Muscle of back (tissue), 11 donors: ENCODE measurements around the gene ATP9A. TPM values are rescaled to one million over a fixed set of nuclear protein-coding genes. Genes with fewer than 3 reads are reported as not detected.
"Not testable (repeated sequence)": the region's sequence is repeated elsewhere in the genome, so short reads cannot be mapped to it uniquely, and the experiment has no call there.

Experiments used
- DNase-seq, 3 donors: peaks; one replicate each; pipeline versions ENCODE4 v3.0.0 to v3.0.0-alpha.2; 2013
- polyA plus RNA-seq, 10 donors: library from polyadenylated mRNA; unstranded; fragments of 120-200 nt; gene quantifications; one replicate each; pipeline ENCODE4 v1.2.1, GENCODE V29; 2013; ENCODE audit not compliant: insufficient read length in 10 of 10

ATP9A gene
- polyA plus RNA-seq, 10 donors, result 45.9 to 97.3 (median 59.9) TPM

- DNase-seq, result peak in 2 of 3 donors; percentile 15 to 56
These were observed 71.7 kb downstream of the ATP9A start for GRCh38 chr20:51696304-51697071.

- DNase-seq, result peak in 2 of 3 donors; percentile 51 to 62
These were observed 72.5 kb downstream of the ATP9A start for GRCh38 chr20:51695574-51696303.

GRCh38 chr20:51692806-51693400 is 75.3 kb downstream of the ATP9A start:
- no peak for DNase-seq

GRCh38 chr20:51691703-51692102 is 76.5 kb downstream of the ATP9A start:
- no peak for DNase-seq

- no peak for DNase-seq
These were observed 79.5 kb downstream of the ATP9A start for GRCh38 chr20:51688600-51689244.

- DNase-seq, result no peak
These were observed 80.6 kb downstream of the ATP9A start for GRCh38 chr20:51687630-51688029.

- peak in 1 of 3 donors; percentile 45 for DNase-seq
These were observed 81.1 kb downstream of the ATP9A start for GRCh38 chr20:51687108-51687507.

GRCh38 chr20:51685494-51685893 is 82.7 kb downstream of the ATP9A start:
- not testable (repeated sequence) for DNase-seq

GRCh38 chr20:51680067-51680749 is 88.0 kb downstream of the ATP9A start:
- no peak for DNase-seq

- no peak for DNase-seq
These were observed 88.8 kb downstream of the ATP9A start for GRCh38 chr20:51679254-51679921.

- peak; percentile 28 to 79 (median 58) for DNase-seq
These were observed 90.0 kb downstream of the ATP9A start for GRCh38 chr20:51678026-51678697.

GRCh38 chr20:51668947-51669346 is 99.2 kb downstream of the ATP9A start:
- no peak for DNase-seq

GRCh38 chr20:51668515-51668914 is 99.7 kb downstream of the ATP9A start:
- no peak for DNase-seq

GRCh38 chr20:51667491-51667890 is 100.7 kb downstream of the ATP9A start:
- no peak for DNase-seq

- DNase-seq, result no peak
These were observed 101.2 kb downstream of the ATP9A start for GRCh38 chr20:51667002-51667408.

GRCh38 chr20:51666126-51666525 is 102.1 kb downstream of the ATP9A start:
- no peak for DNase-seq

GRCh38 chr20:51665543-51666118 is 102.6 kb downstream of the ATP9A start:
- DNase-seq, result no peak

GRCh38 chr20:51661609-51662178 is 106.5 kb downstream of the ATP9A start:
- peak in 1 of 3 donors; percentile 48 for DNase-seq
